CD4-positive, alpha-beta T cell (primary cell): Measurements from ENCODE around the gene NT5DC4. TPM values are rescaled to one million over a fixed set of nuclear protein-coding genes. Genes with fewer than 3 reads are reported as not detected.

ENCODE experiments used
- ATAC-seq: fragments of 200-7000 bp; cut with Tn5 transposase; one replicate; pipeline ENCODE4 v1.10.0; 2022; ENCODE audit warnings: mild to moderate bottlenecking; ENCODE audit not compliant: poor library complexity
- CTCF ChIA-PET: fragments of 350-600 bp; sonication (Branson Sonifier 250); formaldehyde crosslinking; loops from one replicate; lab custom pipeline; 2021; ENCODE audit warnings: antibody characterized with exemption, inconsistent platforms; lab: Charles Lee
- POLR2A ChIA-PET: fragments of 350-600 bp; sonication (Branson Sonifier 250); formaldehyde crosslinking; loops from one replicate; lab custom pipeline; 2021; ENCODE audit warnings: antibody characterized with exemption, inconsistent platforms; lab: Charles Lee
- DNase-seq, 14 experiments: peaks; one replicate each; pipeline ENCODE4 v3.0.0-alpha.2; 2013 to 2020; ENCODE audit warnings: mixed read lengths in 2 of 14
- H3K27ac ChIP-seq, 2 donors: one replicate each; pipeline versions ENCODE4 v1.5.1 to v1.7.0; 2013; ENCODE audit warnings: low read length in 2 of 2, low read depth in 1 of 2, mild to moderate bottlenecking in 1 of 2
- H3K27me3 ChIP-seq, 2 experiments: 1 replicate in 1 of 2; 2 replicates in 1 of 2; pipeline versions ENCODE4 v1.6.1 to v1.7.0; 2013; ENCODE audit warnings: low read length in 2 of 2, control low read depth in 1 of 2, mild to moderate bottlenecking in 1 of 2, moderate library complexity in 1 of 2; ENCODE audit not compliant: insufficient read depth in 2 of 2, control insufficient read depth in 1 of 2
- H3K36me3 ChIP-seq: one replicate; pipeline ENCODE4 v1.6.1; 2013; ENCODE audit warnings: low read length, control low read depth; ENCODE audit not compliant: insufficient read depth
- H3K4me1 ChIP-seq: one replicate; pipeline ENCODE4 v1.6.1; 2013; ENCODE audit warnings: low read length, control low read depth; ENCODE audit not compliant: insufficient read depth
- H3K4me3 ChIP-seq: one replicate; pipeline ENCODE4 v1.5.1; 2013; ENCODE audit warnings: mild to moderate bottlenecking, low read length, moderate library complexity
- H3K9me3 ChIP-seq, 2 experiments: 1 replicate in 1 of 2; 2 replicates in 1 of 2; pipeline versions ENCODE4 v1.6.1 to v1.7.0; 2013; ENCODE audit warnings: low read length in 2 of 2, mild to moderate bottlenecking in 2 of 2, control low read depth in 1 of 2, moderate library complexity in 1 of 2; ENCODE audit not compliant: control insufficient read depth in 1 of 2, insufficient read depth in 1 of 2
- H3K27ac Mint-ChIP-seq: one replicate; pipeline ENCODE4 v1.8.0; 2020; ENCODE audit warnings: mixed read lengths
- H3K27me3 Mint-ChIP-seq: one replicate; pipeline ENCODE4 v1.8.0; 2021; ENCODE audit warnings: mixed read lengths
- H3K36me3 Mint-ChIP-seq: one replicate; pipeline ENCODE4 v1.8.0; 2021; ENCODE audit warnings: low read depth, mixed read lengths
- H3K4me1 Mint-ChIP-seq: one replicate; pipeline ENCODE4 v1.8.0; 2021; ENCODE audit warnings: low read depth, mixed read lengths
- H3K4me3 Mint-ChIP-seq: one replicate; pipeline ENCODE4 v1.8.0; 2020; ENCODE audit warnings: mild to moderate bottlenecking, mixed read lengths
- H3K9me3 Mint-ChIP-seq: one replicate; pipeline ENCODE4 v1.8.0; 2020; ENCODE audit warnings: mixed read lengths
- intact Hi-C, 2 experiments: fragments of 100-400 bp; cut with DNase I in 1 of 2; cut with micrococcal nuclease in 1 of 2; formaldehyde crosslinking; loops; one replicate each; pipeline versions ENCODE4 v1.15.1 to v1.9.0; 2023 to 2025; cut with DNase I, micrococcal nuclease
- polyA plus RNA-seq, 2 donors: library from polyadenylated mRNA; unstranded; fragments of 120-200 nt; gene quantifications; one replicate each; pipeline ENCODE4 v1.2.1, GENCODE V29; 2013
- total RNA-seq, 174 experiments: library from RNA in 2 of 174; stranded (reverse) in 2 of 174; gene quantifications; one replicate each; pipeline ENCODE4 v1.2.3 and lab custom pipeline; 2021 to 2026
- TF ChIP-seq, protein P1 (sequence below): fragments of 200-600 bp; IDR thresholded peaks from one replicate; pipeline ENCODE4 v1.8.0; 2022; ENCODE audit warnings: antibody characterized with exemption, mild to moderate bottlenecking

The NT5DC4 gene
- total RNA-seq (not detected), total RNA-seq (lab: John Stamatoyannopoulos, UW) (0 to 0.20 (median 0) reads per million in 172 experiments)
- polyA plus RNA-seq (2013, experiment 1 of 2): 0.83 TPM
- not detected for polyA plus RNA-seq (2013, experiment 2 of 2)

DNA sequence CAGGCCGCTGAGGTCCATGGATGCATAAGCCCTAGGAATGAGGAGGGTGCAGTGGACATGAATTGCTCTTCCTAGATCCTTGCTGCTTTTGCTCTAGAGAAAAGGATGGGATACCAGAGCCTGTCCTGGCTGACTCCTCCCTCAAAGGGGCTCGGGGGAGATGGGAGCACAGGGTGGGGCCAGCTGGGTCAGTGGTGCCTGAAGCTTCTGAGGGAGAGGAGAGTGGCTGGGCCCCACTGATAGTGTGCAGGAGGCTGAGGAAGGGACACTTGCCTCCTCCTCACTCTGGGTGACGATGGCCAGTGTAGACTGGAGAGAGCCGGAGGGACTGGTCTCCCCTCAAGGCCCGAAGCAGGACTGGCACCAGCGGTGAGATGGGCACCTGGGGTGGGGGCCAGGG is at the start of gene NT5DC4:
NT5DC4 (plus strand) TSS at position 236 of the 400 bp plus-strand sequence; CDS start at position 296, 60 bp downstream.
- no peaks in the 10 kb centered on the region for H3K27me3 ChIP-seq
- H3K4me3 ChIP-seq: no peak within 1 kb of the TSS
- ChIA-PET POLR2A (no interaction called here), CTCF (no interaction called here)
- Mint-ChIP-seq H3K27me3 (no peaks in the 10 kb centered on the region), H3K4me3 (no peak within 1 kb of the TSS), H3K27ac (no peak within 1 kb of the TSS), H3K9me3 (no peaks in the 10 kb centered on the region), H3K4me1 (no peaks in the 10 kb centered on the region), H3K36me3 (no peaks in the 10 kb centered on the region)
- H3K27ac ChIP-seq: no peak within 1 kb of the TSS
- DNase-seq: no peak
- intact Hi-C loops: no loop called here
- H3K4me1 ChIP-seq: no peaks in the 10 kb centered on the region
- ATAC-seq: no peak
- no peaks in the 10 kb centered on the region for H3K9me3 ChIP-seq
- TF ChIP-seq, protein P1, sequence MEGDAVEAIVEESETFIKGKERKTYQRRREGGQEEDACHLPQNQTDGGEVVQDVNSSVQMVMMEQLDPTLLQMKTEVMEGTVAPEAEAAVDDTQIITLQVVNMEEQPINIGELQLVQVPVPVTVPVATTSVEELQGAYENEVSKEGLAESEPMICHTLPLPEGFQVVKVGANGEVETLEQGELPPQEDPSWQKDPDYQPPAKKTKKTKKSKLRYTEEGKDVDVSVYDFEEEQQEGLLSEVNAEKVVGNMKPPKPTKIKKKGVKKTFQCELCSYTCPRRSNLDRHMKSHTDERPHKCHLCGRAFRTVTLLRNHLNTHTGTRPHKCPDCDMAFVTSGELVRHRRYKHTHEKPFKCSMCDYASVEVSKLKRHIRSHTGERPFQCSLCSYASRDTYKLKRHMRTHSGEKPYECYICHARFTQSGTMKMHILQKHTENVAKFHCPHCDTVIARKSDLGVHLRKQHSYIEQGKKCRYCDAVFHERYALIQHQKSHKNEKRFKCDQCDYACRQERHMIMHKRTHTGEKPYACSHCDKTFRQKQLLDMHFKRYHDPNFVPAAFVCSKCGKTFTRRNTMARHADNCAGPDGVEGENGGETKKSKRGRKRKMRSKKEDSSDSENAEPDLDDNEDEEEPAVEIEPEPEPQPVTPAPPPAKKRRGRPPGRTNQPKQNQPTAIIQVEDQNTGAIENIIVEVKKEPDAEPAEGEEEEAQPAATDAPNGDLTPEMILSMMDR: no peak
- H3K36me3 ChIP-seq: no peaks in the 10 kb centered on the region

DNA sequence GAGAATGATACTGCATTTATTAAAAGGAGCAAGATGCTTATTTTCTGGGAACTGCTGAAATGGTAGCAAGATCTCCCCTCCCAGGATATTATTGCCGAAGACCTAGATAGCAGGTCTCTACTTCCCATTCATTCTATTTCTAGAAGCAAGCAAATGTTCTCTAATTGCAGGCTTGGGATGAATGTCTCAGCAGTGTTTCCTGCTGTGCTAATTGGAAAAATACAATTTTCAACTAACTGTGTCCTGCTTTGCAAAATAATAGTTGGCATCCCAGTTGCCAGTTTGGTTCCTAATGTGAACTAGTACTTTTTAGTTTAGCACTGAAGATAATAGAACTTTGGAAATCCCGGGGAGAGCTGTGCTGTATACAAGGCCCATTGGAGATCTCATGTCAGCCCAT is 49.0 kb upstream of the NT5DC4 start:
- CTCF ChIA-PET: interaction anchor here (1.0 to 1.5 kb wide), 3 partner anchors 8 to 45 kb away, joined by 3 to 5 read pairs (median 4); no protein-coding TSS in a partner anchor
- DNase-seq: no peak

DNA sequence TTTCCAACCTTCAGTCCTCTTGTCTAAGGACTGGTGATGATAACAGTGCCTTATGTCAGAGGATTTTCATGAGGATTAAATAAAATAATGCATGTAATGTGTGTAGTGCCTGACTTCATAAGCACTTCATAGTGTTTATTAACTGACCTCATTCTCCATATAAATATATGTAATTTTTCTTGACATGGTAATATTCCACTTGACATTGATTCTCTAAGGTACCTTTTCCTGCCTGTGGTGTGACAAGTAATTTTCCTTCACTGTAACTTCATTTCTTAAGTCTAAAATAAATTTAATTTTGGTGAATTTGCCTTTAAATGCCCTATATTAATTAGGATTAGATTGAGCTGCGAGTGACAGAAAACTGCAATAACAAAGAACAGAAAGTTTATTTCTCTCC is 47.8 kb upstream of the NT5DC4 start:
- ChIA-PET POLR2A (no interaction called here), CTCF (interaction anchor here (1.1 kb wide), 1 partner anchor 28 kb away, joined by 4 read pairs; no protein-coding TSS in a partner anchor)
- DNase-seq: no peak

More for the DNA sequence above, 49.0 kb upstream of the NT5DC4 start:
- TF ChIP-seq, protein P1: no peak
- Mint-ChIP-seq H3K36me3 (peaks cover 2% of the 10 kb centered on the region), H3K4me1 (no peaks in the 10 kb centered on the region), H3K4me3 (no peak overlapping the region), H3K9me3 (no peaks in the 10 kb centered on the region), H3K27me3 (no peaks in the 10 kb centered on the region), H3K27ac (no peak overlapping the region)
- Histone ChIP-seq H3K27me3 (no peaks in the 10 kb centered on the region), H3K36me3 (no peaks in the 10 kb centered on the region), H3K4me1 (no peaks in the 10 kb centered on the region), H3K4me3 (no peak overlapping the region), H3K27ac (no peak overlapping the region), H3K9me3 (no peaks in the 10 kb centered on the region)
- intact Hi-C loops: no loop called here
- POLR2A ChIA-PET: no interaction called here
- ATAC-seq: no peak

More for the DNA sequence above, 47.8 kb upstream of the NT5DC4 start:
- no peak overlapping the region for H3K27ac ChIP-seq
- Mint-ChIP-seq H3K27ac (no peak overlapping the region), H3K36me3 (no peaks in the 10 kb centered on the region), H3K27me3 (no peaks in the 10 kb centered on the region), H3K4me3 (no peak overlapping the region), H3K4me1 (no peaks in the 10 kb centered on the region), H3K9me3 (no peaks in the 10 kb centered on the region)
- no peak for ATAC-seq
- TF ChIP-seq, protein P1: no peak
- H3K27me3 ChIP-seq: no peaks in the 10 kb centered on the region
- intact Hi-C loops: no loop called here
- no peaks in the 10 kb centered on the region for H3K9me3 ChIP-seq
- H3K36me3 ChIP-seq: no peaks in the 10 kb centered on the region
- no peaks in the 10 kb centered on the region for H3K4me1 ChIP-seq
- H3K4me3 ChIP-seq: no peak overlapping the region
